IPS-11a (cell line): ENCODE measurements around the gene PPP2R5D.
"Not testable (repeated sequence)": the region's sequence is repeated elsewhere in the genome, so short reads cannot be mapped to it uniquely, and the experiment has no call there.

Experiments
- H3K4me3 ChIP-seq: one replicate; pipeline ENCODE4 v1.5.1; 2013; ENCODE audit warnings: low read depth, low read length, control low read depth

Gene PPP2R5D

DNA sequence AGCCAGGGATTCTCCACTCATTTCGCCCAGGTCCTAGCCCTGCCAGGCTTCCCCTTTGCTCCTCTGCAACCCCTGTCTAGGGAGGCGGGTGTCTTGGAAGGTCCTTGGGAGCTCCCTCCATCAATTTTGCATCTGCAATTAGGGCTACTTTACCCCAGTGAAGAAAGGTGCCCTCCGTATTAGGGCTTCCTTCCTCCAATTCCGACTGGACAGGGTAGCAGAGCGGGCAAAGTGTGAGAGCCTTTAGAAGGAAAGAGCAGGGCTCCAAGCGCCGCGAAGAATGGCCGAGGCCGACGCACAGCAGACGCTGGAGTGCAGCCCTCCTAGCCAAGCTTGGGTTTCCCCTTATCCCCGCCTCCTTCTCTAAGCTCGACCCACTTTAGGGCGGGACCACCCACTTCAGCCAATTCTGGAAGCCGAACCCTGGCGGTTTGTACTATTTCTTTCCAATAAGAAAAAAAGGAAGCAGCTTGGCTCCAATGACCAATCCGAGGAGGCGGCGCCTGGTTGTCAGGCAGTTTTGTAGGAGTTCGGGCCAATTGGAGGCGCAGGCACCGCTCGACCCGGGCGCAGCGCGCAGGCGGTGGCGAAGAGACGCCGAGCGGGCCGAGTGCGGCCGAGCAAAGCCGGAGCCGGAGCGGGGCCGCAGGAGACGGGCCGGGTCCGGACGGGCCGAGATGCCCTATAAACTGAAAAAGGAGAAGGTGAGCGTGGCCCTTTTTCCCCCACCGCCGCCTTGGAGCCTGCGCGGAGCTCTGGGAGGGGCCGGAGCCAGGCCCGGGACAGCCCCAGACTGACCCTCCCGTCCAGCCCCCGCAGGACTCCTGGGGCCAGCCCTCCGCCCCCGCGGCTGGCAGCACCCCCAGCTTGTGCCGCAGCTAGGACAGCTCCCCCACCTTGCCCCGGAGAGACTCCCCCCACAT lies at the start of gene PPP2R5D:
TSS of gene PPP2R5D (plus strand) at position 570 of the 923 bp plus-strand sequence. CDS start at position 678, 108 bp downstream.
- peak within 1 kb of the TSS; percentile 75 for H3K4me3 ChIP-seq

- no peak overlapping the region for H3K4me3 ChIP-seq
These were observed 49.0 kb upstream of the PPP2R5D start for GRCh38 chr6:42935322-42935721.

DNA sequence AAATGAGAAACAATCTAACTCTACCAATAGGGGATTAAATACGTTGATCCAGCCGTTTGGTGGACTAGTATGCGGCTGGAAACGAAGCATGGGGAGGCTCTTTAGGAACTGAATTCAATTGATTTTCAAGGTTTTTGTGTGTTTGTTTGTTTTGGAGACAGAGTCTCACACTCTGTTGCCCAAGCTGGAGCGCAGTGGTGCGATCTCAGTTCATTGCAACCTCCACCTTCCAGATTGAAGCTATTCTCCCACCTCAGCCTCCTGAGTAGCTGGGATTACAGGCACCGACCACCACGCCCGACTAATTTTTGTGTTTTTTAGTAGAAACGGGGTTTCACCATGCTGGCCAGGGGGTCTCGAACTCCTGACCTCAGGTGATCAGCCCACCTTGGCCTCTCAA lies 48.0 kb upstream of the PPP2R5D start:
- no peak overlapping the region for H3K4me3 ChIP-seq

- no peak overlapping the region for H3K4me3 ChIP-seq
These were observed 46.6 kb upstream of the PPP2R5D start for GRCh38 chr6:42937548-42938427.

DNA sequence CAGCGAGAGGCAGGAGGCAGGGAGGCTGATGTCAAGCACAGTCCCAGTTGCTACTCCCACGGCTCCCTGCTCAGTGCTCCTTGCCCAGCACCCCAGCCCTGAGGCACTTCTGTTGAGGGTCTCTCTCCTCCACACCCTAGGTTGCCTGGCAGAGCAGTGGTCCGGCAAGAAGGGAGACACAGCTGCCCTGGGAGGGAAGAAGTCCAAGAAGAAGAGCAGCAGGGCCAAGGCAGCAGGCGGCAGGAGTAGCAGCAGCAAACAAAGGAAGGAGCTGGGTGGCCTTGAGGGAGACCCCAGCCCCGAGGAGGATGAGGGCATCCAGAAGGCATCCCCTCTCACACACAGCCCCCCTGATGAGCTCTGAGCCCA lies 46.0 kb upstream of the PPP2R5D start:
- H3K4me3 ChIP-seq = no peak overlapping the region

GRCh38 chr6:42938987-42939809 lies 45.2 kb upstream of the PPP2R5D start:
- no peak overlapping the region for H3K4me3 ChIP-seq

- H3K4me3 ChIP-seq = no peak overlapping the region
These were observed 44.6 kb upstream of the PPP2R5D start for GRCh38 chr6:42939810-42940167.

- H3K4me3 ChIP-seq = no peak overlapping the region
These were observed 43.8 kb upstream of the PPP2R5D start for GRCh38 chr6:42940493-42941045.

DNA sequence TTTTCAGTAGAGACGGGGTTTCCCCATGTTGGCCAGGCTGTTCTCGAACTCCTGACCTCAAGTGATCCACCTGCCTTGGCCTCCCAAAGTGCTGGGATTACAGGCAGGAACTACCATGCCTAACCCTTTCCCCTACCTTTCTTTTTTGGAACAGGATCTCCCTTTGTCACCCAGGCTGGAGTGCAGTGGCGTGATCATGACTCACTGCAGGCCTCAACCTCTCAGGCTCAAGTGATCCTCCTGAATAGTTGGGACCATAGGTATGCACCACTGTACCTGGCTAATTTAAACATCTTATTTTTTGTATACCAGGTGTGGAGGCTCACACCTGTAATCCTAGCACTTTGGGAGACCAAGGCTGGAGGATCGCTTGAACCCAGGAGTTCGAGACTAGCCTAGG lies 43.0 kb upstream of the PPP2R5D start:
- H3K4me3 ChIP-seq = not testable (repeated sequence)

DNA sequence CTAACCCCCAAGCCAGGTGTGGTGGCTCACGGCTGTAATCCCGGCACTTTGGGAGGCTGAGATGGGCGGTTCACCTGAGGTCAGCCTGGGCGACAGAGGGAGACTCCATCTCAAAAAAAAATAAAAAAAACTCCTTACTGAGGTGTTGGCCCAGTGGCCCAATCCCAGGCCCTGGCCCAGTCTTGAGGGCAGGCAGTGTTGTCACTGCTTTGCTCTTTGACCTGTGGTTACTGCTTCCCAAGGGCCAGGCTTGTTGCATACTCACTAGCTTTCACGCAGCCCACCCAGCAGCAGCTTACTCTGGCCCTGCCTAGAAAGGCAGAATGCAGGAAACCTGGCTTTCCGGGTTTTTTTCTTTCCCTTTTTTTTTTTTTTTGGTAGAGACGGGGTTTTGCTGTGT lies 41.9 kb upstream of the PPP2R5D start:
- H3K4me3 ChIP-seq = no peak overlapping the region

DNA sequence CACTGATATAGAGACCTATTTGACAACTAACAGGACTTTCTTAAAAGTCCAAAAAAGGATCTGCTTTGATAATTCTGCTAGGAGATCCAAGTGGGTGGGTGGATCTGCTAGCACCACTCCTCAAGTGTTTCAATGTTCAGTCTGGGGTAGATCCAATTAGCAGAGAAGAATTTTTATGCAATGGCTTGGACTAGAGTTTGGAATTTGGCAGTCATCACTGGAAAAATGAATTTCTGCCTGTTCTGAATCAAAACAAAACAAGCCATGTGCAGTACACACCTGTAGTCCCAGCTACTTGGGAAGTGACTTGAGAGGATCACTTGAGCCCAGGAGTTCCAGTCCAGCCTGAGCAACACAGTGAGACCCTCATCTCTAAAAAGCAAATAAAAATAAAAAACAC lies 36.4 kb upstream of the PPP2R5D start:
- no peak overlapping the region for H3K4me3 ChIP-seq

GRCh38 chr6:42952389-42952788 lies 32.0 kb upstream of the PPP2R5D start:
- no peak overlapping the region for H3K4me3 ChIP-seq

DNA sequence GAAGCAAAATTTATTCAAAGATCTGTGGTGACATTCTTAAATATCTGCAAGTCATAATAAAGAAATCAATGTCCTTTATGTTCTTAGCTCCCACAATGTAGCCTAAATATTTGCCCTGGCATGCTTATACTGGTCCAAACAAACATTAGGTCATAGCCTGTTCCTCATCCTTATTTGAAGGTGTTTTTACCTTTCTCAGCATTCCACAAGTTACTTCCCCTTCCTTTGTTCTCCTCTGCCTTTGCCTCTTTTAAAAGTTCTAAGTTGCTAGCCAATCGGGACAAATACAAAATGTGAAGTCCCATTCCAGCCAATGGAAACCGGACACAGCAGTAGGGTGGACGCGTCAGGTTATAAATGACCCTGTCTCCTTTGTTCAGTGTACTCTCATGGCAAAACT lies 30.0 kb upstream of the PPP2R5D start:
- not testable (repeated sequence) for H3K4me3 ChIP-seq

- H3K4me3 ChIP-seq = no peak overlapping the region
These were observed 26.2 kb upstream of the PPP2R5D start for GRCh38 chr6:42958125-42958524.

- peak overlapping the region; percentile 61 for H3K4me3 ChIP-seq
These were observed 24.5 kb upstream of the PPP2R5D start for GRCh38 chr6:42959917-42960242.

- H3K4me3 ChIP-seq = peak within 1 kb of the TSS; percentile 61
These were observed 23.9 kb upstream of the PPP2R5D start, which contains the start of gene GNMT for GRCh38 chr6:42960243-42961019. Gene GNMT, plus strand, starts transcription at chr6:42960754. Its CDS starts 14 bp downstream, at chr6:42960768.

DNA sequence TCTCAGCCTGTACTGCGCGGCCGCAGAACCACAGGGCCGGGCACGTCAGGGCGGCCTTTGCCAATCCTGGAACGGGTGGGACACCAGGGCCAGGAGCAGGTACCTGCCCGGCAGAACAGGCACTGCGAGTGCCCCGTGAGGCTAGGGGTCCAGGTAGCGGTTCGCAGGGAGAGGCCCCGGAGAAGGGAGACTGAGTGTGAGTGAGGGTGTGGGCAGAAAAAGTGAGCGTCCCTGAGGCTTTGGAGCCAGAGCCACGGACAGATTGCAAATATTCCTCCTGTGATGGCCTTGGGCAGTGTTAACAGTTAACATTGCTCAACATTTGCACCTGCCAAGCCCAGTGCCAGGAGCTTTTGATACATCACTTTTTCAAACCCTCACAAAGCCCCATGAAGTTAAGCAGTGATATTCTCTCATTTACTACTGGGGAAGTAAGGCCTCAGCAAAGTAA lies 23.3 kb upstream of the PPP2R5D start:
- H3K4me3 ChIP-seq = peak overlapping the region; percentile 61

GRCh38 chr6:42962096-42962495 lies 22.3 kb upstream of the PPP2R5D start:
- no peak overlapping the region for H3K4me3 ChIP-seq

DNA sequence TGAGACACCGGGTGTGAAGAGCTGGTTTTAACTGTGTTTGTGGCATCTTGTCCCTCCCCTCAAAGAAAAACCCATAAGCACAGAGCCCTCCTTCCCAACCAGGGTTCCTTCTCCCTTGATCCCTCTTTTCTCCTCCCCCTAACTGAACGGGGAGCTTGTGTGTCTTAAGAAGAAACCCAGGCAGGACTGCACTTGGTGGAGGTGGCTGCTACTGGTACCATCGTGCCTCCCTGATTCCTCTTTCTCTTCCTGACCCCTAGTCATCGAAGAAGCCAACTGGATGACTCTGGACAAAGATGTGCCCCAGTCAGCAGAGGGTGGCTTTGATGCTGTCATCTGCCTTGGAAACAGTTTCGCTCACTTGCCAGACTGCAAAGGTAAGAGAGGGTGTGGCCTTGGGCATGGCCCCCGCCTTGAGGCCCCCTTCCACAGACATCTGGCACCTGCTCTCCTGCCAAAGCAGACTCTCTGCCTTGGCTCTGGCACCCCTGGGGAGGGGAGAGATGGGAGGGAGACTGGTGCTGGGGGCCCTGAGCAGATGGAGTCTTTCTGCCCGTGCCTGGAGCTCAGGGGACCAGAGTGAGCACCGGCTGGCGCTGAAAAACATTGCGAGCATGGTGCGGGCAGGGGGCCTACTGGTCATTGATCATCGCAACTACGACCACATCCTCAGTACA lies 21.7 kb upstream of the PPP2R5D start:
- H3K4me3 ChIP-seq = no peak overlapping the region
